DMS153 treated with DMSO at 0.1 percent for 48 hours (cell line): ENCODE measurements around the gene REEP2.

Source experiments
- DNase-seq: peaks from one replicate; lab custom pipeline; 2025; ENCODE audit not compliant: unreplicated experiment; lab: John Stamatoyannopoulos, UW

Gene REEP2

GRCh38 chr5:138448481-138449398 lies 9.9 kb downstream of the REEP2 start:
- no peak for DNase-seq

- peak; percentile 24 for DNase-seq
Measured at GRCh38 chr5:138449501-138450239, 10.8 kb downstream of the REEP2 start.

- no peak for DNase-seq
Measured at GRCh38 chr5:138450971-138451370, 12.1 kb downstream of the REEP2 start.

- DNase-seq: no peak
Measured at GRCh38 chr5:138452720-138453119, 13.9 kb downstream of the REEP2 start.

- DNase-seq: no peak
Measured at GRCh38 chr5:138453590-138453989, 14.7 kb downstream of the REEP2 start.

GRCh38 chr5:138454121-138454520 lies 15.3 kb downstream of the REEP2 start:
- DNase-seq: no peak

- no peak for DNase-seq
Measured at GRCh38 chr5:138455232-138455930, 16.5 kb downstream of the REEP2 start.

GRCh38 chr5:138457531-138458275 lies 18.8 kb downstream of the REEP2 start:
- DNase-seq: no peak

GRCh38 chr5:138458384-138458783 lies 19.5 kb downstream of the REEP2 start:
- no peak for DNase-seq

GRCh38 chr5:138458856-138459255 lies 20.0 kb downstream of the REEP2 start:
- DNase-seq: no peak

GRCh38 chr5:138459311-138459933 lies 20.6 kb downstream of the REEP2 start:
- no peak for DNase-seq

- DNase-seq: no peak
Measured at GRCh38 chr5:138460032-138460693, 21.3 kb downstream of the REEP2 start.

GRCh38 chr5:138461343-138462125 lies 22.7 kb downstream of the REEP2 start:
- DNase-seq: no peak

- DNase-seq: no peak
Measured at GRCh38 chr5:138463419-138464007, 24.7 kb downstream of the REEP2 start.

GRCh38 chr5:138464008-138464387 lies 25.1 kb downstream of the REEP2 start:
- peak; percentile 65 for DNase-seq

- peak; percentile 89 for DNase-seq
Measured at GRCh38 chr5:138464388-138465260, 25.8 kb downstream of the REEP2 start.

- peak; percentile 42 for DNase-seq
Measured at GRCh38 chr5:138465261-138466124, 26.6 kb downstream of the REEP2 start, which contains the start of gene EGR1. Gene EGR1, plus strand, starts transcription at chr5:138465479. Its CDS starts 283 bp downstream, at chr5:138465762.
